ENCODE data around the gene LNP1.

- TF ChIP-seq CTCF (IDR thresholded peaks at IDR 0.05) (peak in 1 of 4 donors; percentile 9), POLR2A (IDR thresholded peaks at IDR 0.05) (peak; percentile 90)
Observed at GRCh38 chr3:100492059-100493006, 91.0 kb downstream of the LNP1 start, which contains the start of gene TMEM45A.

All from right lobe of liver (tissue), 4 donors.